WTC11 (cell line): ENCODE results near the gene FCN3. TPM values are rescaled to one million over a fixed set of nuclear protein-coding genes. Genes with fewer than 3 reads are reported as not detected.

Experiments
- ATAC-seq: fragments of 200-7000 bp; cut with Tn5 transposase; 2 replicates; pipeline ENCODE4 v1.10.0; 2021; ENCODE audit warnings: mild to moderate bottlenecking, moderate library complexity
- CTCF ChIA-PET: fragments of 300-600 bp; sonication (Branson Sonifier 250); formaldehyde crosslinking; loops from one replicate; lab custom pipeline; 2021; ENCODE audit warnings: antibody characterized with exemption; lab: Charles Lee
- POLR2A ChIA-PET: fragments of 350-600 bp; sonication (Branson Sonifier 250); formaldehyde crosslinking; loops from one replicate; lab custom pipeline; 2021; ENCODE audit warnings: antibody characterized with exemption; lab: Charles Lee
- DNase-seq: peaks from one replicate; pipeline ENCODE4 v3.0.0; 2021; ENCODE audit warnings: low spot score
- H3K27ac Mint-ChIP-seq: 2 replicates; pipeline ENCODE4 v1.8.0; 2021; ENCODE audit warnings: mixed read lengths
- H3K27me3 Mint-ChIP-seq: 2 replicates; pipeline ENCODE4 v1.8.0; 2021; ENCODE audit warnings: low read depth, mild to moderate bottlenecking, moderate library complexity, mixed read lengths
- H3K36me3 Mint-ChIP-seq: 2 replicates; pipeline ENCODE4 v1.8.0; 2021; ENCODE audit warnings: mixed read lengths
- H3K4me1 Mint-ChIP-seq: 2 replicates; pipeline ENCODE4 v1.8.0; 2022; ENCODE audit warnings: mixed read lengths
- H3K4me3 Mint-ChIP-seq: 2 replicates; pipeline ENCODE4 v1.8.0; 2021; ENCODE audit warnings: mild to moderate bottlenecking, moderate library complexity, mixed read lengths
- H3K9me3 Mint-ChIP-seq: 2 replicates; pipeline ENCODE4 v1.8.0; 2021; ENCODE audit warnings: mixed read lengths
- ARID4B ChIP-seq: sonication (generic); formaldehyde crosslinking; IDR thresholded peaks from 2 replicates; pipeline ENCODE4 v1.8.0; 2023; ENCODE audit warnings: missing genetic modification reagents, mild to moderate bottlenecking, borderline replicate concordance
- CREM ChIP-seq: sonication (generic); formaldehyde crosslinking; IDR thresholded peaks from 2 replicates; pipeline ENCODE4 v1.8.1; 2022; ENCODE audit warnings: mild to moderate bottlenecking, missing genetic modification reagents, moderate library complexity
- CTCF ChIP-seq: fragments of 200-600 bp; IDR thresholded peaks from 2 replicates; pipeline ENCODE4 v1.8.0; 2022; ENCODE audit warnings: antibody characterized with exemption
- ERG ChIP-seq: fragments of 250-450 bp; sonication (Bioruptor Pico); IDR thresholded peaks from 2 replicates; pipeline ENCODE4 v1.8.0; 2021; ENCODE audit warnings: mild to moderate bottlenecking
- FOXP1 ChIP-seq: sonication (generic); formaldehyde crosslinking; IDR thresholded peaks from 2 replicates; pipeline ENCODE4 v1.8.0; 2022; ENCODE audit warnings: missing genetic modification reagents, mild to moderate bottlenecking, moderate library complexity, borderline replicate concordance
- IRF2 ChIP-seq: sonication (generic); formaldehyde crosslinking; IDR thresholded peaks from 2 replicates; pipeline ENCODE4 v1.8.0; 2022; ENCODE audit warnings: low read depth, missing genetic modification reagents, borderline replicate concordance
- TCF7 ChIP-seq: sonication (generic); formaldehyde crosslinking; IDR thresholded peaks from 2 replicates; pipeline ENCODE4 v1.8.0; 2022; ENCODE audit warnings: mild to moderate bottlenecking, low read depth, missing genetic modification reagents, moderate library complexity
- ZNF317 ChIP-seq: sonication (generic); formaldehyde crosslinking; IDR thresholded peaks from 2 replicates; pipeline ENCODE4 v1.8.1; 2023; ENCODE audit warnings: low read depth, mild to moderate bottlenecking, moderate library complexity, missing genetic modification reagents, borderline replicate concordance
- ZNF512 ChIP-seq: sonication (generic); formaldehyde crosslinking; IDR thresholded peaks from 2 replicates; pipeline ENCODE4 v1.8.1; 2022; ENCODE audit warnings: missing genetic modification reagents, borderline replicate concordance
- total RNA-seq: library from RNA; stranded (reverse); gene quantifications from 3 replicates; pipeline ENCODE4 v1.2.3, GENCODE V29; 2021

Gene FCN3
- total RNA-seq, 1 experiment from 2014 or later: 0.98 TPM

- ChIA-PET POLR2A (interaction anchor here (0.8 kb wide), 1 partner anchor 29 kb away, joined by 3 read pairs; the partner anchor contains the start of gene MAP3K6), CTCF (interaction anchor here (0.6 to 6.5 kb wide), 56 partner anchors 9 to 388 kb away, joined by 3 to 150 read pairs (median 4); partner anchors contain the start of genes AHDC1, CD164L2, FCN3 and MAP3K6)
- Mint-ChIP-seq H3K9me3 (no peaks in the 10 kb centered on the region), H3K36me3 (no peaks in the 10 kb centered on the region), H3K4me1 (peaks cover 47% of the 10 kb centered on the region), H3K27me3 (no peaks in the 10 kb centered on the region; the same call in 1 of the 2 replicates), H3K4me3 (no peak overlapping the region), H3K27ac (no peak overlapping the region)
- DNase-seq (peak; percentile 89), ATAC-seq (peak; percentile 21)
- TF ChIP-seq ZNF512 (CRISPR knock-in tag) (no peak), ZNF317 (CRISPR knock-in tag) (no peak), IRF2 (CRISPR knock-in tag) (no peak), CTCF (peak; percentile 95), ERG (no peak)
Measured at GRCh38 chr1:27395441-27396195, 21.0 kb upstream of the FCN3 start.

GRCh38 chr1:27394925-27395324, 20.3 kb upstream of the FCN3 start:
- no peak overlapping the region for H3K4me3 Mint-ChIP-seq
- no peaks in the 10 kb centered on the region for H3K36me3 Mint-ChIP-seq
- DNase-seq: no peak
- ChIA-PET POLR2A (interaction anchor here (0.8 kb wide), 1 partner anchor 28 kb away, joined by 3 read pairs; the partner anchor contains the start of gene MAP3K6), CTCF (interaction anchor here (0.6 to 6.5 kb wide), 42 partner anchors 11 to 388 kb away, joined by 3 to 150 read pairs (median 5); partner anchors contain the start of genes AHDC1, CD164L2, FCN3 and MAP3K6)
- H3K9me3 Mint-ChIP-seq: no peaks in the 10 kb centered on the region
- TF ChIP-seq TCF7 (CRISPR knock-in tag): no peak
- no peak for TF ChIP-seq ARID4B (CRISPR knock-in tag)
- ATAC-seq: no peak
- H3K4me1 Mint-ChIP-seq: peaks cover 42% of the 10 kb centered on the region
- H3K27me3 Mint-ChIP-seq: no peaks in the 10 kb centered on the region; the same call in 1 of the 2 replicates
- peak overlapping the region; percentile 15; the same call in 1 of the 2 replicates for H3K27ac Mint-ChIP-seq

GRCh38 chr1:27394282-27394658, 19.6 kb upstream of the FCN3 start:
- ATAC-seq (no peak), DNase-seq (no peak)
- Mint-ChIP-seq H3K4me1 (peaks cover 39% of the 10 kb centered on the region), H3K27me3 (peaks cover 3% of the 10 kb centered on the region; the same call in 1 of the 2 replicates), H3K36me3 (no peaks in the 10 kb centered on the region), H3K4me3 (peak overlapping the region; percentile 91; the same call in 1 of the 2 replicates), H3K9me3 (no peaks in the 10 kb centered on the region), H3K27ac (0 out of 2 replicates have a peak overlapping the region, but pooled peaks have one; percentile 12)
- POLR2A ChIA-PET: no interaction called here
- TF ChIP-seq CREM (CRISPR knock-in tag): no peak
- TF ChIP-seq FOXP1 (CRISPR knock-in tag): 0 out of 2 replicates have a peak, but pooled peaks have one; percentile 20
- CTCF ChIA-PET: interaction anchor here (1.0 to 6.5 kb wide), 22 partner anchors 11 to 348 kb away, joined by 3 to 150 read pairs (median 7); partner anchors contain the start of genes AHDC1, CD164L2 and MAP3K6
